Bronchial epithelial cell (primary cell): ENCODE data around the gene GCK. TPM values are rescaled to one million over a fixed set of nuclear protein-coding genes. Genes with fewer than 3 reads are reported as not detected.

Experiments
- DNase-seq: peaks from one replicate; pipeline ENCODE4 v3.0.0-alpha.2; 2010; ENCODE audit warnings: low read depth
- FAIRE-seq: peaks from 2 replicates; lab custom pipeline; 2011; peaks lifted over from hg19 to GRCh38; lab: Jason Lieb, UNC
- H3K27me3 ChIP-seq: 2 replicates; pipeline ENCODE4 v1.5.1; 2011; ENCODE audit warnings: low read length; ENCODE audit not compliant: control insufficient read depth, insufficient read depth
- H3K36me3 ChIP-seq: 2 replicates; pipeline ENCODE4 v1.5.1; 2011; ENCODE audit warnings: low read length; ENCODE audit not compliant: control insufficient read depth, insufficient read depth
- H3K4me3 ChIP-seq: 2 replicates; pipeline ENCODE4 v1.5.1; 2011; ENCODE audit warnings: mild to moderate bottlenecking, low read depth, low read length, control low read depth
- total RNA-seq: library from RNA; depleted of rRNA; stranded (reverse); fragments of >200 nt; gene quantifications from 2 replicates; pipeline ENCODE4 v1.2.1, GENCODE V29; 2014
- TF ChIP-seq, protein P1 (sequence below): IDR thresholded peaks from 2 replicates; pipeline ENCODE4 v1.5.1; 2011; ENCODE audit warnings: mild to moderate bottlenecking, moderate library complexity, low read length, control low read depth, inconsistent platforms; ENCODE audit not compliant: insufficient read depth, severe bottlenecking

Gene GCK
- total RNA-seq, 1 donor from 2014 or later, result 0.53 TPM

DNA sequence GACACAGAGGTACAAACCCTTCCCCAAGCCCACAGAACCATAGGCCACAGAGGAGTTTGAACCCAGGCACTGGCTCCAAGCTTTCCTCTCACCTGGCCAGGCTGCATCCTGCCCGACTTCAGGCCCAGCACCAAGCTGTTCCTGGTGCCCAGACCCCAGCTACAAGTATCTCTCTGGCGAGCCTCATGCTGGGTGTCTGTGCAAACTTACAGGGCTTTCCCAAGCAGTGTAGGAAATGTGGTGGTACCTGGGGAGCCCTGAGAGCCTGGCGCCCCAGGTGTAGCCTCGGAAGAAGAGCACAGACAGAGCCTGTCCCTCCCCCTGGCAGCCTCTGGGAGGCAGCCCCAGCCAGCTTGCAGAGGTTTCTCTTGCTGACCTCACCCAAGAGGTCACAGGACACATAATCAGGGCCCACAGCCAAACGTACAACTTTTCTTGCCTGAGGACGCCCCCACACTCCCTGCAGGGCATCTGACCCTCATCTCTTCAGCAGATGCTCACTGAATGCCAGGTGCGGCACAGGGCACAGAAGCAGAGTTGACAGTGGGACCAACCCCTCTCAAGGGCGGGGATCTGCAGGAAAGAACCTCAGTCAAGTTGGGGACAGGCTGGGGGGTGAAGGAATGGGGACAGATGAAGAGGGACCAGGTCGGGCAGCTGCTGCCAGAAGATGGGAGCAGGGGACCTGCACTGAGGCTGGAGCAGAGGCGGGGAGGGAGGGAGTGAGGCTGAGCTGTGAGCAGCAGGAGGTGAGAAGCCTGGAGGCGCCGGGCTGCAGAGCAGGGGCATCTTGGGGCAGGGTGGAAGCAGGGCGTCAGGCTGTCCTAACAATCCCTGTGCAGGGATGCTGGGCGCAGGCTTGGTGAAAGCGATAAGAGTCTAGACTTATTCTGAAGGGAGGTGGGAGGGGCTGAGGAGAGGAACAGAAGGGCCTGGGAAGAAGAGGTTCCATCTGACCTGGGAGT, 31.8 kb downstream of the GCK start:
- Histone ChIP-seq H3K4me3 (no peak overlapping the region), H3K36me3 (no peaks in the 10 kb centered on the region), H3K27me3 (peaks cover 2% of the 10 kb centered on the region)
- TF ChIP-seq, protein P1, sequence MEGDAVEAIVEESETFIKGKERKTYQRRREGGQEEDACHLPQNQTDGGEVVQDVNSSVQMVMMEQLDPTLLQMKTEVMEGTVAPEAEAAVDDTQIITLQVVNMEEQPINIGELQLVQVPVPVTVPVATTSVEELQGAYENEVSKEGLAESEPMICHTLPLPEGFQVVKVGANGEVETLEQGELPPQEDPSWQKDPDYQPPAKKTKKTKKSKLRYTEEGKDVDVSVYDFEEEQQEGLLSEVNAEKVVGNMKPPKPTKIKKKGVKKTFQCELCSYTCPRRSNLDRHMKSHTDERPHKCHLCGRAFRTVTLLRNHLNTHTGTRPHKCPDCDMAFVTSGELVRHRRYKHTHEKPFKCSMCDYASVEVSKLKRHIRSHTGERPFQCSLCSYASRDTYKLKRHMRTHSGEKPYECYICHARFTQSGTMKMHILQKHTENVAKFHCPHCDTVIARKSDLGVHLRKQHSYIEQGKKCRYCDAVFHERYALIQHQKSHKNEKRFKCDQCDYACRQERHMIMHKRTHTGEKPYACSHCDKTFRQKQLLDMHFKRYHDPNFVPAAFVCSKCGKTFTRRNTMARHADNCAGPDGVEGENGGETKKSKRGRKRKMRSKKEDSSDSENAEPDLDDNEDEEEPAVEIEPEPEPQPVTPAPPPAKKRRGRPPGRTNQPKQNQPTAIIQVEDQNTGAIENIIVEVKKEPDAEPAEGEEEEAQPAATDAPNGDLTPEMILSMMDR, result no peak
- FAIRE-seq (no peak), DNase-seq (no peak)

DNA sequence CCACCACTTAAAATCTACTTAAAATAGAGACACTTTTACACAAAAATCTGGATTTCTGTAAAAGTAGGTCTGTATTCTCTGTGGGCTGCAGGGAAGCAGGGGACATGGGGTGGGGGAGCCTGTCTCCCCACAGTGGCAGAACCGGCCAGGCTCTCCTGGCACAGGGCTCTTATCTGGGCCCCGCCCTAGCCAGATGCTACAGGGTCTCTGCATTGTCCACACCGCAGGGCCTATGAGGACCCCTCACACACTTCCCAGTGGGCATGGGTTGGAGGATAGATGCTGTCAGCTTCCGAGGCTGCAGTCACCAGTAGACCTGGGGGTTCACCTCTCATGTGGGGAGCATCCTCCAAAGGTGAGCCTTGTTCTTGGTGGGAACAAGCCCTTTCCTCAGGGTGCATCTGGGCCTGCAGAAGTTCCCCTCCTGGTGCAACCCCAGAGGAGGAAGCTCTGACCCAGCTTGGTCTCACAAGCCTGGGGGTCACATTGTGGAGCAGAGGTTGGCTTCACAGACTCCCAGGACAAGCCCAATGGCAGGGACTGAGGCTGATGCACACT, 32.7 kb downstream of the GCK start:
- no peaks in the 10 kb centered on the region for H3K36me3 ChIP-seq
- TF ChIP-seq, protein P1, result no peak
- no peak for DNase-seq
- FAIRE-seq, result no peak
- peaks cover 2% of the 10 kb centered on the region for H3K27me3 ChIP-seq
- no peak overlapping the region for H3K4me3 ChIP-seq

DNA sequence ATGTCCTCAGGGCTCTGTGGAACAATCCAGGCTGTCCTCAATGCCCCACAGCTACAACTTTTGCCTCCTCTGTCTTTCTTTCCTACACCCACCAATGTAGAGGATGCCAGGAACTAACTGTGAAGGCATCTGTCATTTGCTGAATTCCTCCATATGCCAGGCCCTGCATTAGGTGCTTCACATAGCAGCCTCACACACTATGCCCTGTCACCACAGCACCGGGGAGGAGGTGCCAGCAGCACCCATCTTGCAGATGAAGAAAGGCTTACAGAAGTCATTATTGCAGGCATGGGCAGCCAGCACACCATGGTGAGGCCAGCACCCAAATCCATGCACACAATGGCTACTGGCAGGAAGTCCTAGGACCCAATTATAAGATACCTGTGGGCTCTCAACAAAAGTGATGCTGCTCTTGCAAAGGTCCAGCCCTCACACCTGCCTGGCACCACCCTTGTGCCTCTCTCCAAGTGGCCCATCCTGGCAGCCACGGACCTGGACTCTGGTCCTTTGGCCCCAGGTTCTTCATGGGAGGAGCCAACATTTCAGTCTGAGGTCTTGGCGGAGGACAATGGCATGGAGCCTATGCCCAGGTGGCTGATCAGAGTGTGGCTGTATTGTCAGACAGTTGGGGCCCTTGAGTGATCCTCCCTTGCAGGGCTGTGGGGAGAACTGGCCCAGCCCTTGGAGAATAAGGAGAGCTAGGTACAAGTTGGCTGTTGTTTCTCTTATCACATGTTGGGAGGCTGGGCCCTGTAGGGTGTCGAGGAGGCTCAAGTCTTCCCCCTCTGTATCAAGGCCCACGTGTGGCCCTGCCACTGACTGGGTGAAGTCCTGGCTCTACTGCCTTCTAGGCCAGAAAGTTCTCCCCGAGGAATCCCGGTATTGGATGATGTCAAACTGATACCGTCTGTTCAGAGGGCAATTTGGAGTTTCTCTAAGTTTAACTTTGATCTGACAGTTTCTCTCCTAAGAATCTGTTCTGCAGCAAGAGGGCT, 33.8 kb downstream of the GCK start:
- no peaks in the 10 kb centered on the region for H3K36me3 ChIP-seq
- TF ChIP-seq, protein P1, result no peak
- FAIRE-seq, result peak; percentile 28
- no peak overlapping the region for H3K4me3 ChIP-seq
- no peak for DNase-seq
- H3K27me3 ChIP-seq, result peaks cover 2% of the 10 kb centered on the region

DNA sequence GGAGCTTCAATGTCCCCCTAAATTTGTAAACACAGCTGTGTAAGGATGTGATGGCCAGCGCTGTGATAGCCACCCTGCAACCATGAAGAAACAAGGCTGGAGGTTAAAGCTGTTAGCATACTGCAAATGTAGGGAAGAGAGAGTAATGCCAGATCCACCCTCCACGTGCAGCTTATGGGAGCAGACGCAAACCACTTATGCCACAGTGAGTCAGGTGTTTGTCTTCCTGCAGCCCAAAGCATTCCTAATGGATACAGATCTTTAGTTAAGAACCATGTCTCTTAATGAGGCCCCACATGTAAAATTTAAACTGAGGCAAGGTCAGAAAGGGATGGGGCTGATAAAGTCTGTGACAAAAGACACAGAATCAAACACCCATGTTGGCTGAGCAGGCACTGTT, 34.5 kb downstream of the GCK start:
- peaks cover 2% of the 10 kb centered on the region for H3K27me3 ChIP-seq
- TF ChIP-seq, protein P1, result no peak
- no peak for FAIRE-seq

DNA sequence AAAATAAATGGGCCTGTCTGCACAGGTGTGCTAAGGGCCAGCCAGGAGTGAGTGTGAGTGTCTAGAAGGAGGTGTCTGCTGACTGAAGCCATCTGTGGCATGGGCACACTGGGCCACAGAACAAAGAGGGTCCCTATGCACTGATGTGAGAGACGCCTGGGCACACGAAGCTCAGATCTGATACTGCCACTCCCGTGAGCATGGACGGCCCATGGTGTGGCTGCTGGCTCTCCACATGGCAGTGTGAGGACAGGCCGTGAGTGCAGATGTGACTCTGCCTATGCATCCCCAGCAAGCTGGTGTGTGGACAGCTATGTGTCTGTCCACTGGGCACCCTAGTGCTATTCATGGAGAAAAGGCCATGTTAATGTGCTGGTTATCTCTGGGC, 35.3 kb downstream of the GCK start:
- Histone ChIP-seq H3K36me3 (no peaks in the 10 kb centered on the region), H3K4me3 (no peak overlapping the region), H3K27me3 (peaks cover 2% of the 10 kb centered on the region)
- TF ChIP-seq, protein P1, result no peak
- FAIRE-seq (no peak), DNase-seq (no peak)

More for the DNA sequence above, 34.5 kb downstream of the GCK start:
- Histone ChIP-seq H3K36me3 (no peaks in the 10 kb centered on the region), H3K4me3 (no peak overlapping the region)
- no peak for DNase-seq
